ENCODE data around the gene USP33. TPM values are rescaled to one million over a fixed set of nuclear protein-coding genes. Genes with fewer than 3 reads are reported as not detected.

USP33 gene
- total and polyA plus RNA-seq, 2 of the 13 experiments (the other 11 are each of a cell fraction or from before 2014, with no cell fraction given) = 32.0 to 49.1 TPM

GRCh38 chr1:77682460-77683159 is 77.0 kb downstream of the USP33 start, which contains the start of gene ZZZ3 (continued):
- TF ChIP-seq ZNF33B (CRISPR knock-in tag; IDR thresholded peaks at IDR 0.05) (no peak), SMC3 (IDR thresholded peaks at IDR 0.05; ENCODE audit: low read length) (no peak), ZNF207 (IDR thresholded peaks at IDR 0.05; ENCODE audit: borderline replicate concordance) (no peak), ZNF292 (CRISPR knock-in tag; IDR thresholded peaks at IDR 0.05; ENCODE audit: borderline replicate concordance, low read depth) (peak; percentile 49; the same call in 1 of the 2 replicates), FOXO4 (CRISPR knock-in tag; conservative IDR thresholded peaks at IDR 0.05) (no peak), TFDP1 (CRISPR knock-in tag; IDR thresholded peaks at IDR 0.05; ENCODE audit: borderline replicate concordance) (peak; percentile 37; the same call in 1 of the 2 replicates), KAT8 (CRISPR knock-in tag; IDR thresholded peaks at IDR 0.05) (peak; percentile 91), ELF3 (CRISPR knock-in tag; IDR thresholded peaks at IDR 0.05) (peak; percentile 11; the same call in 1 of the 2 replicates), ZNF549 (CRISPR knock-in tag; IDR thresholded peaks at IDR 0.05) (no peak), ARID2 (CRISPR knock-in tag; IDR thresholded peaks at IDR 0.05; ENCODE audit: borderline replicate concordance) (no peak), ATF1 (CRISPR knock-in tag; IDR thresholded peaks at IDR 0.05) (no peak), ZBTB49 (CRISPR knock-in tag; IDR thresholded peaks at IDR 0.05; ENCODE audit: borderline replicate concordance) (no peak), ZNF260 (CRISPR knock-in tag; IDR thresholded peaks at IDR 0.05; ENCODE audit: borderline replicate concordance, low read depth) (no peak), MIER2 (CRISPR knock-in tag; IDR thresholded peaks at IDR 0.05) (peak; percentile 33; the same call in 1 of the 2 replicates), ZFP36L2 (CRISPR knock-in tag; IDR thresholded peaks at IDR 0.05) (no peak), MAZ (IDR thresholded peaks at IDR 0.05; ENCODE audit: borderline replicate concordance, low read depth, low read length) (peak; percentile 13; the same call in 1 of the 2 replicates), MAZ (CRISPR knock-in tag; IDR thresholded peaks at IDR 0.05; ENCODE audit: low read depth) (peak; percentile 84), RFXAP (CRISPR knock-in tag; IDR thresholded peaks at IDR 0.05; ENCODE audit: borderline replicate concordance) (0 out of 2 replicates have a peak, but pooled peaks have one; percentile 16), ZNF574 (CRISPR knock-in tag; IDR thresholded peaks at IDR 0.05) (0 out of 2 replicates have a peak, but pooled peaks have one; percentile 20), ZNF850 (CRISPR knock-in tag; conservative IDR thresholded peaks at IDR 0.05) (no peak), ZNF30 (CRISPR knock-in tag; IDR thresholded peaks at IDR 0.05) (no peak), RNF2 (conservative IDR thresholded peaks at IDR 0.05; ENCODE audit: low read depth) (no peak), ZNF589 (CRISPR knock-in tag; conservative IDR thresholded peaks at IDR 0.05) (no peak)
